Measurements from ENCODE around the gene CHD6.

Gene CHD6, protein sequence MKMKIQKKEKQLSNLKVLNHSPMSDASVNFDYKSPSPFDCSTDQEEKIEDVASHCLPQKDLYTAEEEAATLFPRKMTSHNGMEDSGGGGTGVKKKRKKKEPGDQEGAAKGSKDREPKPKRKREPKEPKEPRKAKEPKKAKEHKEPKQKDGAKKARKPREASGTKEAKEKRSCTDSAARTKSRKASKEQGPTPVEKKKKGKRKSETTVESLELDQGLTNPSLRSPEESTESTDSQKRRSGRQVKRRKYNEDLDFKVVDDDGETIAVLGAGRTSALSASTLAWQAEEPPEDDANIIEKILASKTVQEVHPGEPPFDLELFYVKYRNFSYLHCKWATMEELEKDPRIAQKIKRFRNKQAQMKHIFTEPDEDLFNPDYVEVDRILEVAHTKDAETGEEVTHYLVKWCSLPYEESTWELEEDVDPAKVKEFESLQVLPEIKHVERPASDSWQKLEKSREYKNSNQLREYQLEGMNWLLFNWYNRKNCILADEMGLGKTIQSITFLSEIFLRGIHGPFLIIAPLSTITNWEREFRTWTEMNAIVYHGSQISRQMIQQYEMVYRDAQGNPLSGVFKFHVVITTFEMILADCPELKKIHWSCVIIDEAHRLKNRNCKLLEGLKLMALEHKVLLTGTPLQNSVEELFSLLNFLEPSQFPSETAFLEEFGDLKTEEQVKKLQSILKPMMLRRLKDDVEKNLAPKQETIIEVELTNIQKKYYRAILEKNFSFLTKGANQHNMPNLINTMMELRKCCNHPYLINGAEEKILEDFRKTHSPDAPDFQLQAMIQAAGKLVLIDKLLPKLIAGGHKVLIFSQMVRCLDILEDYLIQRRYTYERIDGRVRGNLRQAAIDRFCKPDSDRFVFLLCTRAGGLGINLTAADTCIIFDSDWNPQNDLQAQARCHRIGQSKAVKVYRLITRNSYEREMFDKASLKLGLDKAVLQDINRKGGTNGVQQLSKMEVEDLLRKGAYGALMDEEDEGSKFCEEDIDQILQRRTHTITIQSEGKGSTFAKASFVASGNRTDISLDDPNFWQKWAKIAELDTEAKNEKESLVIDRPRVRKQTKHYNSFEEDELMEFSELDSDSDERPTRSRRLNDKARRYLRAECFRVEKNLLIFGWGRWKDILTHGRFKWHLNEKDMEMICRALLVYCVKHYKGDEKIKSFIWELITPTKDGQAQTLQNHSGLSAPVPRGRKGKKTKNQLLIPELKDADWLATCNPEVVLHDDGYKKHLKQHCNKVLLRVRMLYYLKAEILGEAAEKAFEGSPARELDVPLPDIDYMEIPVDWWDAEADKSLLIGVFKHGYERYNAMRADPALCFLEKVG (N-terminal part only)

DNA sequence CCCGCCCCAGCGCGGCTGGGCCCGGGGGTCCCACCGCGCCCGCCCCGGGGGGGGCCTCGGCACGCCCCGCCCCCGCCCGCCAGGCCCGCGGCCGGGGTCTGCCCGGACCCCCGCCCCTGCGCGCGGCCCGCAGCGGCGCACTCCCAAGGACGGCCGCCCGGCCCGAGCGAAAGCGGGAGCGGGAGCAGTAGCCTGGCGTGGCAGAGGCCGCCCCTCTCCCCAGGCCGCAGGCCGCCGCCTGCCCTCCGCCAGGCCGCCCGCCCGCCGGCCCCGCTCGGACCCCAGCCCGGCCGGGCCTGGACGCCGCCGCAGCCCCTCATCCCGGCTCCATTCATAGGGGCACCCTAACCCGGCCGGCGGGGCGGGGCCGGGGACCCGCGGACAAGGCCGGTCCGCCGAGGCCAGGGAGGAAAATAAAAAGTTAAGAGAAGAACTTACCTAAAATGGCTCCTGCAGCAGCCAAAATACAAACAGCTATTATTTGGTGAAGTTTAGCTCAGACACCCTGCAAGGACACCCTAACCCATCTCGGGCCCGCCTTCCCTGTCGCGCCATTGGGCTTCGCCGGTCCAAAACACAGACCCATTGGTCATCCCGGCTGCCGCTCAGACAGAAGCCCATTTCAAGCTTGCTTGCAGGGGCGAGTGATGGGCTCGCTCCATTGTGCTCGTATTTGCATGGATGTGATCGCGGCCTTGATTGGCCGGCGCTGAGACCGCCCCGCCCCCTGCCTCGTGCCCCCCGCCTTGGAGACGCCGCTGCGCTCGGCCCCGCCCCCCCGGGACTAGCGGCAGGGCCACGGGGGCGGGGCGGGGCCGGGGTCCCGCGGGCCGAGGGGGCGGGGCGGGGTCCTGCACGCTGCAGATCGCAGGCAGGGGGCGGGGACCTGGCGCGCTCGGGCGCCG lies at the start of gene CHD6:
TSS of gene CHD6 (minus strand) at position 476 of the 905 bp plus-strand sequence. CDS start 67,040 bp downstream, outside the sequence.
- Mint-ChIP-seq H3K4me3 (peak within 1 kb of the TSS; percentile 90), H3K27me3 (no peaks in the 10 kb centered on the region), H3K4me1 (ENCODE audit: low read depth) (peaks cover 48% of the 10 kb centered on the region), H3K36me3 (ENCODE audit: low read depth) (no peaks in the 10 kb centered on the region), H3K9me3 (no peaks in the 10 kb centered on the region), H3K27ac (peak within 1 kb of the TSS; percentile 85)

DNA sequence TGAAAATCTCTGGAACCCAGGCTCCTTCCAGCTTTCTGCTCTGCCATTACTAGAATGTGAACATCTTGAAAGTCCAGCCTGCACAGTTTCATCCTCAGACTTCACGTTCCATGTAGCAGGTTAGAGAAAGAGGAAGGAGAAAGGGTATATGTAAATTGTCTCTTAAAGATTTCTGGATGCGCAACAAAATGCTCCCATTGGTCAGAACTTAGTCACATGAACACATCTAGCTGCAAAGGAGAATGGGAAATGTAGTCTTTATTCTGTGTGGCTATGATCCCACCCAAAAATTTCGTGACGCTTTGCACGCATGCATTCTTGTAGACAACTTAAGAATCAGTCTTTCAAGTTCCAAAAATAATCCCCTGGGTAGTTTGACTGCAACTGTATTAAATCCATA lies 46.4 kb upstream of the CHD6 start:
- H3K36me3 Mint-ChIP-seq (ENCODE audit: low read depth), result no peaks in the 10 kb centered on the region
- peaks cover 3% of the 10 kb centered on the region for H3K9me3 Mint-ChIP-seq
- H3K27me3 Mint-ChIP-seq, result peaks cover 33% of the 10 kb centered on the region
- H3K4me3 Mint-ChIP-seq, result no peak overlapping the region
- H3K4me1 Mint-ChIP-seq (ENCODE audit: low read depth), result no peaks in the 10 kb centered on the region
- no peak overlapping the region for H3K27ac Mint-ChIP-seq

DNA sequence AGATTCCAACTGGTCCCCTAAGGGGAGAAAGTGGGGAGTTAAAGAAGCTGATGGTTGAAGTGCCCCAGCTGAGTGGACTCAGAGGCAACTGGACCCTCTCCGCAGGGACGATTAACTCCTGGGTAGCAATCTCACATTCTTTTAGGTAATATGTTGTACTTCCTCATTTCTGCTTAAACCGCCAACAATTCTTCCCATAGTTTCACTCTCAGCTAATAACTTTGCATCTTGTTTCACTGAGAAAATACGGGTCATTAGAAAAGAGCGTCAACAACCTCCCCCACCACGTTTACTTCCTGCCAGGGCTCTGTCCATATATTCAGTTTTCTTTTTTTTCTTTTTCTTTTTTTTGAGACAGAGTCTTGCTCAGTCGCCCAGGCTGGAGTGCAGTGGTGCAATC lies 39.5 kb upstream of the CHD6 start:
- no peak overlapping the region for H3K27ac Mint-ChIP-seq
- no peaks in the 10 kb centered on the region for H3K4me1 Mint-ChIP-seq (ENCODE audit: low read depth)
- H3K27me3 Mint-ChIP-seq, result peaks cover 25% of the 10 kb centered on the region
- H3K9me3 Mint-ChIP-seq, result no peaks in the 10 kb centered on the region
- no peaks in the 10 kb centered on the region for H3K36me3 Mint-ChIP-seq (ENCODE audit: low read depth)
- no peak overlapping the region for H3K4me3 Mint-ChIP-seq

DNA sequence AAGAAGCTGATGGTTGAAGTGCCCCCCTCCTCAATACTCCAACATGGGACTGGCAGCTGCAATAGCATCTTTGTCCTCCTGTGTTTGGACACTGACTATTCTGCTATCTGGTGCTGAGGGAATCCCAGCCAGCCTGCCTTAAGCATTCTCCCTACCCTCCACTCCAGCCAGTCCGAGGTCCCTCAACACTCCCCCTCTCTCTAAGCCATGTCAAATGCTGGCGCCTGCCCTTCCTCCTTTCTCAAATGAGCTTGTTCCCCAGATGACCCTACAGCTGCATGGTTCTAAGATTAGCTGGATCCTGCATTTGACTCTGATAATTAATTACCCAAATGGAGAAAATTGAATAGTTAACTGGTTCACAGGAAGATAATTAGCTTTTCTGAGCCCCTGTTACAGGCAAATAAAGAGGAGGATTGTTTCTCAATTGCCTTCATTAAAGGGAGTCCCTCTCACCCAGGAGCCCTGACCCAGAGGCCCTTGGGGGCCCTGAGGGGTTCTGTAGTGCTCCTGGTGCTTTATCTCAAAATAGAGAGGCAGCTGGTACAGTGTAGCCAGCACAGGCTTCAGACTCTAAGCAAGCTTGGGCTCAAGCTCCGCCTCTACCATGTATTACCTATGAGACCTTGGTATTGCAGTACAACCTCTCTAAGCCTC lies 37.9 kb upstream of the CHD6 start:
- Mint-ChIP-seq H3K4me1 (ENCODE audit: low read depth) (no peaks in the 10 kb centered on the region), H3K36me3 (ENCODE audit: low read depth) (no peaks in the 10 kb centered on the region), H3K27ac (no peak overlapping the region), H3K27me3 (peaks cover 31% of the 10 kb centered on the region), H3K9me3 (no peaks in the 10 kb centered on the region), H3K4me3 (no peak overlapping the region)

DNA sequence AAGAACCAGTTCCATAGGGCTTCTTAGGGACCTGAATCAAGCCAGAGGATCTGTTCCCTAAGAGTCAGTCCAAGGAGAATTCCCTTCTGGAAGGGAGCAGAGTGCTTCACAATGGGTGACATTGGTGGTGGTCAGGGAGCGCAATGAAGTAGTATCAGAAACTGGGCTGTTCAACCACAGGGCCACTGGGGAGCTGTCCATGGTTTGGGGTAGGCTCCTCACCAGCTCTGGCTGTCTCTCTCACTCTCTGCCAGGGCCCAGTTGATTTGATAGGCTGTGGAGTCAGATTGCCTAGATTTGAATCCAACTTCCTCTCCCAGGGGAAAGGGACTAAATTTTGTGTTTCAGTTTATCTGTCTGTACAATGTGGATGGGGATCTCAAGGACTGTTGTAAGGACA lies 36.7 kb upstream of the CHD6 start:
- H3K27me3 Mint-ChIP-seq, result peaks cover 20% of the 10 kb centered on the region
- H3K4me1 Mint-ChIP-seq (ENCODE audit: low read depth), result no peaks in the 10 kb centered on the region
- H3K4me3 Mint-ChIP-seq, result no peak overlapping the region
- no peak overlapping the region for H3K27ac Mint-ChIP-seq
- no peaks in the 10 kb centered on the region for H3K9me3 Mint-ChIP-seq
- H3K36me3 Mint-ChIP-seq (ENCODE audit: low read depth), result no peaks in the 10 kb centered on the region

DNA sequence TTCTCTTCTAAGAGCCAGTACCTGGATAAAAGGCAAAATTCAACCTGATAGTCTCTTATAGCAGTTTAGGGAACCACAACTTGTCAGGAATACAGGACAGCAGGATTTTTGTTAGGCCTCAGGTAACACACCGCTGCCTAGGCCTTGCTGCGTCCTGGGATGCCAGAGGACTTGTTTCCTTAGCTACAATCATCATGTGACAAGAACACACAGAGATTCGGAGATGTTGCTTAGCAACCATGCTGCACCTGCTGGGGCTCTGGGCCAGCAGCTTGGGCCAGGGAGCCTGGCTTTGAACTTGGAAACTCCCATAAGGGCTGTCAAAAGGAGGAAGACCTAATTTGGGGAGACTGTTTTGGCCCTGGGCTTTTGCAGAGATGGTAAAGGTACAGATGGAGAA lies 36.1 kb upstream of the CHD6 start:
- H3K4me1 Mint-ChIP-seq (ENCODE audit: low read depth), result no peaks in the 10 kb centered on the region
- H3K27me3 Mint-ChIP-seq, result peaks cover 20% of the 10 kb centered on the region
- H3K9me3 Mint-ChIP-seq, result no peaks in the 10 kb centered on the region
- H3K27ac Mint-ChIP-seq, result no peak overlapping the region
- no peaks in the 10 kb centered on the region for H3K36me3 Mint-ChIP-seq (ENCODE audit: low read depth)
- H3K4me3 Mint-ChIP-seq, result no peak overlapping the region

DNA sequence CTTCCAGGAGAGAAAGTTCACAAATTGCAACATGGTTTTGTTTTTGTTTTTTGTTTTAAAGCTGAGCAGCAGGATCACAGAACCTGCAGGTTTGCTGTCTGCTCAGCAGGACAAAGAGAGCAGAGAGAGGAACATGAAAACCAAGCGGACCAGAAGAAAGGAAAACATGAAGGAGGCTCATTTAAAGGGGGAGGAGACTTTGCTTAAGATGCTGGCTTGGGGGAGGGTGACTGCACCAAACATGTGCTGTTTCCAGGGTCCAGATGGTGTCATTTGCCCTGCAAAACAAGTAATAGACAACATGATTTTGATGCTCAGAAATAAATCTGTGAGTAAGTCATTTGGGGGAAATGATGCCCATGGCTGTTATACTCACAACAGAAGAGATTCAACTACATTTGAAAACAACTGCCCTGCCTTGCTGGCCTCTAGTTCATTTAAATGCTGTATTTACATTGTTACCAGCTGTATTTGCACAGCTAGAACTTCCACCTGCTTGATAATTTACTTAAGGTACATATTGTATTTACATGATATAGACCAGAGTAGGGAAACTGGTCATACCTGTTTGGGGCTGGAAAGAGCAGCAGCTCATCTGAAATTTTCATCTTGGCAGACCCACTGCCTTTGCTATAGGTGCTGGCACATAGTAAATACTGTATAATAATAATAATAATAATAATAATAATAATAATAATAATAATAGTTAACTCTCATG lies 32.2 kb upstream of the CHD6 start:
- no peaks in the 10 kb centered on the region for H3K4me1 Mint-ChIP-seq (ENCODE audit: low read depth)
- peaks cover 17% of the 10 kb centered on the region for H3K27me3 Mint-ChIP-seq
- H3K4me3 Mint-ChIP-seq, result no peak overlapping the region
- H3K36me3 Mint-ChIP-seq (ENCODE audit: low read depth), result no peaks in the 10 kb centered on the region
- no peaks in the 10 kb centered on the region for H3K9me3 Mint-ChIP-seq
- no peak overlapping the region for H3K27ac Mint-ChIP-seq

DNA sequence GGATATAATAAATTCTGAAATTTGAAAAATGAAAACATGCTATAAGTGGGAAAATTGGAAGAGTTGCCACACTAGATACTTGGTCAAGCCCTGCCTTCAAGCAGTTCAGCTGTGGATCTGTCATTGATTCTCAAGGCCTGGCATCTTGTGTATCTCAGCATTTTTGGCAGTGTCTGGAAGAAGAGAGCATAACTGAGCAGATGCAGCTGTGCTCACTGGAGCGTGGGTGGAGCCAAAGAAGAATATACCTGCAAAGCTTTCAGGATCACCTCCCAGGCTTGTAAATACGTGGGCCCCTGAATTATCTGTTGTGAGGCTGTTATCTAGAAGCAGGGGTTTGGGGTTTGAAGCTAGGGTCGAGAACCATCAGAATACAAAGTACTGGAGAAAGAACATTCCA lies 31.3 kb upstream of the CHD6 start:
- Mint-ChIP-seq H3K27me3 (peaks cover 23% of the 10 kb centered on the region), H3K4me1 (ENCODE audit: low read depth) (no peaks in the 10 kb centered on the region), H3K27ac (no peak overlapping the region), H3K4me3 (no peak overlapping the region), H3K9me3 (no peaks in the 10 kb centered on the region), H3K36me3 (ENCODE audit: low read depth) (no peaks in the 10 kb centered on the region)

DNA sequence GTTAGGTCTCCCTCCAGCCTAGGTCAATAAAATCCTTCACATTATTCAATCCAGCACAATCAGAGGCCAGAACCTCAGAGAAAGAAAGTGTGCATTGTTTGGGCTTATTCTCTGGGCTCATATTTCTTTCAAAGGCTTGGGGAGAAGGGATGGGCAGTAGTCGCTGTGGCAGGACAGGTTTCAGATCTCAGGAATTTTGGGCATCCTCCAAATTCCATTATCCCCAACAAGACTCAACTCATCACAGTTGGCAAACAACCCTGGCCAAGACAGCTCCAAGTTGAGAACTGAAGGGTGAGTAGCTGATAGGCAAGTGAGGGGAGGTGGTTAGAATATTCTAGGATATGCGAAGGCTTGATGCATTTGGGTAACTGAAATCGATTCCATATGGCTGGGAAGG lies 27.2 kb upstream of the CHD6 start:
- Mint-ChIP-seq H3K4me3 (no peak overlapping the region), H3K27ac (no peak overlapping the region), H3K4me1 (ENCODE audit: low read depth) (no peaks in the 10 kb centered on the region), H3K36me3 (ENCODE audit: low read depth) (no peaks in the 10 kb centered on the region), H3K27me3 (peaks cover 19% of the 10 kb centered on the region), H3K9me3 (no peaks in the 10 kb centered on the region)

DNA sequence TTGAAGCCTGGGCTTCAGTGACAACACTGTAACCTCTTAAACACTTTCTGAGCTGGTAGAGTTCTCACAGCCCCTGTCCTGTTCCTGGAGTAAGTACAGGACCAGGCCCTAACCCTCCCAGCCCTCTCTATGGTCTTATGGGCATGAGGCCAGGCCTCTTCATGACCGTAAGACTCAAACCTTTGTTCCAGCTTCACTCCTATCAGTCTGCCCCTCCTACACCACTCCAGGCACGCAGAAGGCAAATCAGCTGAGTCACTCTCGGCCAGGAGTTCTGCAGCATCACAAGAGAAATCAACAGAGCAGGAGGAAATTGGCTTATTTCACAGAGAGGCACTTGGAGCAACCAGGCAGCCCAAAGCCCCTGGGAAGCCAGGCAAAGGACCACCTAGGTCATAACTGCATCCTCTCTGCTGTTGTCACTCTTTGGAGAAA lies 25.3 kb upstream of the CHD6 start:
- Mint-ChIP-seq H3K4me1 (ENCODE audit: low read depth) (no peaks in the 10 kb centered on the region), H3K27me3 (peaks cover 29% of the 10 kb centered on the region), H3K4me3 (no peak overlapping the region), H3K9me3 (no peaks in the 10 kb centered on the region), H3K36me3 (ENCODE audit: low read depth) (no peaks in the 10 kb centered on the region), H3K27ac (no peak overlapping the region)

DNA sequence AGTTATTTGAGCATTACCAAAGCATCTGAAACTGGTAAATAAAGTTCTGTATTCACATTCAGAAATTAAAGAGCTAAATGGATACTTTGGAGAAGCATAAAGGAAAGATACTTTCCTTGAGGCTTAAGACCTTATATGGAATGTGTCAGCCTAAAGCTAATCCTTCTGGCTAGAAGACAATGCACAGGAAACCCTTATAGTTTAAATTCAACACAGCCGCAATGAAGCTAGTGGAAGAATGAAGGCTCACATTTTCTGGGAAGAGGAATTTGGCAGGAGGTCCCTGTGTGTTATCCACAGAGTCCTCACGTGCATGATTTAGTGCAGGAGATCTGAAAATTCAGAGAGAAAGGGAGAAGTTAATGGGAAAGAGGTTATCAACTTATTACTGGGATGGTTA lies 21.5 kb upstream of the CHD6 start:
- Mint-ChIP-seq H3K4me3 (no peak overlapping the region), H3K27me3 (peaks cover 20% of the 10 kb centered on the region), H3K27ac (no peak overlapping the region), H3K9me3 (no peaks in the 10 kb centered on the region), H3K36me3 (ENCODE audit: low read depth) (no peaks in the 10 kb centered on the region), H3K4me1 (ENCODE audit: low read depth) (no peaks in the 10 kb centered on the region)

DNA sequence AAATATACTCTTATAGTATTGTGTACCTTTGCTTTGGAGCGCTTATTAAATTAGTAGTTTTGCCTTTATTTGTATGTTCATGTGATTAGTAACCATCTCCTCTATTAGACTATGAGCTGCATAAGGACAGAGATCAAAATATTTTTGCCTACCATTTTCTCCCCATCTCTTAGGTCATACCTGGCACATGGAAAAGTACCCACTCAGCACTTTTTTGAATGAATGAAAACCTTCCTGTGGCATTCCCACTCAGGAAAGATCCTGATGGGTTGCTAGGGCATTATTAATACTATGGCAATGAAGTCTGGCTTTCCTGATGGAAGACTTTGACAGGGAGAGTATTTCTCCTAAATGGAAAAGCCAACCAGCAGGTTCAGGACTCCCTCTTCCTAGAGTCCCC lies 20.3 kb upstream of the CHD6 start:
- peaks cover 14% of the 10 kb centered on the region for H3K27me3 Mint-ChIP-seq
- H3K27ac Mint-ChIP-seq, result no peak overlapping the region
- H3K9me3 Mint-ChIP-seq, result no peaks in the 10 kb centered on the region
- H3K4me1 Mint-ChIP-seq (ENCODE audit: low read depth), result no peaks in the 10 kb centered on the region
- no peak overlapping the region for H3K4me3 Mint-ChIP-seq
- H3K36me3 Mint-ChIP-seq (ENCODE audit: low read depth), result no peaks in the 10 kb centered on the region

DNA sequence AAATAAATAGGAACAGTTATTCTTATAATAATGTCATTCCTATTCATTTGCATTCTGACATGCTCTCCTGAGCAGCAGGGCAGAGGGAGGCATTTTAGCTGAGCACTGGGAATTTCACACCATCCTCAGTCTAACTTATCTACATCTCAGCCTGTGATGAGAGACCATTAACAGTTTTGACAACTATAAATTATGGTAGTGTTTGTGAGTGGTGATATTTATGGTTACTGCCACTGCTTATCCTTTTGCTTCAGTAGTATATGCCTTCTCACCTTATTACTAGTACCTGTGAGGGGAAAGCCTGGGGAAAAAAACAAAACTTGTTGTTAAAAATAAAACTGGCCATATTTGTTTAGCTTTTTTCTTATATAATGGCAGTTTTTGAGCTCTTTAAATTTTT lies 17.0 kb upstream of the CHD6 start:
- H3K27ac Mint-ChIP-seq, result no peak overlapping the region
- peaks cover 14% of the 10 kb centered on the region for H3K27me3 Mint-ChIP-seq
- no peaks in the 10 kb centered on the region for H3K9me3 Mint-ChIP-seq
- peaks cover 3% of the 10 kb centered on the region for H3K4me1 Mint-ChIP-seq (ENCODE audit: low read depth)
- H3K36me3 Mint-ChIP-seq (ENCODE audit: low read depth), result no peaks in the 10 kb centered on the region
- no peak overlapping the region for H3K4me3 Mint-ChIP-seq

Data from stimulated activated naive CD8-positive, alpha-beta T cell treated with anti-CD3 and anti-CD28 coated beads, Interleukin-15, Interleukin-2, amounts not matched to agents 100 ng/mL and 50 ng/mL, for 24 hours (primary cell).